PC-3 (cell line): ENCODE results near the gene DUSP6. TPM values are rescaled to one million over a fixed set of nuclear protein-coding genes. Genes with fewer than 3 reads are reported as not detected.

Experiments
- ATAC-seq: fragments of 200-7000 bp; cut with Tn5 transposase; 2 replicates; pipeline ENCODE4 v1.9.1; 2020; ENCODE audit warnings: mild to moderate bottlenecking, moderate library complexity
- BruUV-seq: library from RNA; stranded (reverse); fragments of 400-500 nt; replicated peaks from 2 replicates; lab custom pipeline; 2021; lab: Mats Ljungman, UMichigan
- CTCF ChIA-PET: fragments of 300-600 bp; sonication (Branson Sonifier 250); formaldehyde crosslinking; loops from one replicate; lab custom pipeline; 2022; ENCODE audit warnings: antibody characterized with exemption; lab: Charles Lee
- POLR2A ChIA-PET: fragments of 300-600 bp; sonication (Branson Sonifier 250); formaldehyde crosslinking; loops from one replicate; lab custom pipeline; 2022; ENCODE audit warnings: antibody characterized with exemption; ENCODE audit not compliant: unreplicated experiment; lab: Charles Lee
- DNase-seq: peaks from one replicate; pipeline ENCODE4 v3.0.0-alpha.2; 2015
- H2AFZ ChIP-seq: fragments of 300-600 bp; sonication (generic); 2 replicates; pipeline ENCODE4 v1.6.0; 2016; ENCODE audit warnings: antibody characterized with exemption, low read length
- H3F3A ChIP-seq: fragments of 300-600 bp; sonication (generic); one replicate; pipeline ENCODE4 v1.6.0; 2017; ENCODE audit warnings: antibody characterized with exemption, low read length, control low read depth, mild to moderate bottlenecking; ENCODE audit not compliant: unreplicated experiment
- H3K27ac ChIP-seq: fragments of 300-600 bp; sonication (generic); 2 replicates; pipeline ENCODE4 v1.5.1; 2016; ENCODE audit warnings: mild to moderate bottlenecking, low read length
- H3K27me3 ChIP-seq: fragments of 300-600 bp; sonication (generic); 2 replicates; pipeline ENCODE4 v1.6.1; 2016; ENCODE audit warnings: low read length, mixed read lengths
- H3K36me3 ChIP-seq: fragments of 300-600 bp; sonication (generic); 2 replicates; pipeline ENCODE4 v1.6.1; 2016; ENCODE audit warnings: low read depth, mixed run types, low read length, mixed read lengths
- H3K4me1 ChIP-seq: fragments of 300-600 bp; sonication (generic); 2 replicates; pipeline ENCODE4 v1.5.1; 2016; ENCODE audit warnings: low read length; ENCODE audit not compliant: insufficient read depth
- H3K4me2 ChIP-seq: fragments of 300-600 bp; sonication (generic); 2 replicates; pipeline ENCODE4 v1.6.0; 2016; ENCODE audit warnings: low read length
- H3K4me3 ChIP-seq: fragments of 300-600 bp; sonication (generic); 2 replicates; pipeline ENCODE4 v1.5.1; 2016; ENCODE audit warnings: mild to moderate bottlenecking, low read length, mixed read lengths
- H3K79me2 ChIP-seq: fragments of 300-600 bp; sonication (generic); 2 replicates; pipeline ENCODE4 v1.6.1; 2017; ENCODE audit warnings: low read length, mixed read lengths
- H3K9ac ChIP-seq: fragments of 300-600 bp; sonication (generic); 2 replicates; pipeline ENCODE4 v1.6.0; 2016; ENCODE audit warnings: mild to moderate bottlenecking, low read length
- H3K9me2 ChIP-seq: fragments of 300-600 bp; sonication (generic); replicated peaks from 2 replicates; pipeline ENCODE4 v1.6.1; 2016; ENCODE audit warnings: mixed run types, low read length, mixed read lengths
- H3K9me3 ChIP-seq: fragments of 300-600 bp; sonication (generic); 2 replicates; pipeline ENCODE4 v1.6.1; 2016; ENCODE audit warnings: low read length, mixed read lengths
- H4K20me1 ChIP-seq: fragments of 300-600 bp; sonication (generic); 2 replicates; pipeline ENCODE4 v1.6.1; 2016; ENCODE audit warnings: low read length, mixed read lengths
- EZH2 ChIP-seq: fragments of 300-600 bp; sonication (generic); IDR thresholded peaks from one replicate; pipeline ENCODE4 v1.6.1; 2017; ENCODE audit warnings: antibody characterized with exemption, mild to moderate bottlenecking, low read length; ENCODE audit not compliant: unreplicated experiment
- EZH2phosphoT487 ChIP-seq: fragments of 300-600 bp; sonication (generic); IDR thresholded peaks from 2 replicates; pipeline ENCODE4 v1.6.1; 2018; ENCODE audit warnings: mild to moderate bottlenecking, antibody characterized with exemption, low read length, borderline replicate concordance
- intact Hi-C: fragments of 100-400 bp; cut with micrococcal nuclease; formaldehyde crosslinking; loops from 2 replicates; pipeline ENCODE4 v1.9.0; 2023
- total RNA-seq: library from RNA; depleted of rRNA; stranded (reverse); fragments of >200 nt; gene quantifications from 2 replicates; pipeline ENCODE4 v1.2.3, GENCODE V29; 2014
- TF ChIP-seq, protein P1 (sequence below): fragments of 300-600 bp; sonication (generic); conservative IDR thresholded peaks from 2 replicates; pipeline ENCODE4 v1.5.1; 2017; ENCODE audit warnings: antibody characterized with exemption, low read depth, mild to moderate bottlenecking, low read length

The DUSP6 gene
- total RNA-seq, 1 experiment from 2014 or later, result 244 TPM

GRCh38 chr12:89366676-89367364, 14.5 kb upstream of the DUSP6 start:
- ATAC-seq, result no peak
- POLR2A ChIA-PET, result no interaction called here
- H3K36me3 ChIP-seq, result no peaks in the 10 kb centered on the region
- DNase-seq, result no peak
- no peak overlapping the region for H3K4me3 ChIP-seq
- no peaks in the 10 kb centered on the region for H3K9me3 ChIP-seq
- H3K27me3 ChIP-seq, result no peaks in the 10 kb centered on the region
- TF ChIP-seq, protein P1, sequence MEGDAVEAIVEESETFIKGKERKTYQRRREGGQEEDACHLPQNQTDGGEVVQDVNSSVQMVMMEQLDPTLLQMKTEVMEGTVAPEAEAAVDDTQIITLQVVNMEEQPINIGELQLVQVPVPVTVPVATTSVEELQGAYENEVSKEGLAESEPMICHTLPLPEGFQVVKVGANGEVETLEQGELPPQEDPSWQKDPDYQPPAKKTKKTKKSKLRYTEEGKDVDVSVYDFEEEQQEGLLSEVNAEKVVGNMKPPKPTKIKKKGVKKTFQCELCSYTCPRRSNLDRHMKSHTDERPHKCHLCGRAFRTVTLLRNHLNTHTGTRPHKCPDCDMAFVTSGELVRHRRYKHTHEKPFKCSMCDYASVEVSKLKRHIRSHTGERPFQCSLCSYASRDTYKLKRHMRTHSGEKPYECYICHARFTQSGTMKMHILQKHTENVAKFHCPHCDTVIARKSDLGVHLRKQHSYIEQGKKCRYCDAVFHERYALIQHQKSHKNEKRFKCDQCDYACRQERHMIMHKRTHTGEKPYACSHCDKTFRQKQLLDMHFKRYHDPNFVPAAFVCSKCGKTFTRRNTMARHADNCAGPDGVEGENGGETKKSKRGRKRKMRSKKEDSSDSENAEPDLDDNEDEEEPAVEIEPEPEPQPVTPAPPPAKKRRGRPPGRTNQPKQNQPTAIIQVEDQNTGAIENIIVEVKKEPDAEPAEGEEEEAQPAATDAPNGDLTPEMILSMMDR, result no peak
- no peak for TF ChIP-seq EZH2phosphoT487
- TF ChIP-seq EZH2, result no peak
- BruUV-seq, result no TSS peak
- H3F3A ChIP-seq, result peaks cover 7% of the 10 kb centered on the region
- H3K4me2 ChIP-seq, result no peak overlapping the region
- H3K9me2 ChIP-seq, result no peaks in the 10 kb centered on the region
- H3K9ac ChIP-seq, result no peak overlapping the region
- H2AFZ ChIP-seq, result no peak overlapping the region
- intact Hi-C loops, result no loop called here
- peaks cover 34% of the 10 kb centered on the region for H3K4me1 ChIP-seq
- no peaks in the 10 kb centered on the region for H4K20me1 ChIP-seq
- no peak overlapping the region for H3K27ac ChIP-seq
- CTCF ChIA-PET, result no interaction called here
- no peaks in the 10 kb centered on the region for H3K79me2 ChIP-seq

GRCh38 chr12:89364631-89365030, 12.3 kb upstream of the DUSP6 start:
- H3F3A ChIP-seq, result no peaks in the 10 kb centered on the region
- no peak for TF ChIP-seq EZH2
- TF ChIP-seq, protein P1, result no peak
- TF ChIP-seq EZH2phosphoT487, result no peak

DNA sequence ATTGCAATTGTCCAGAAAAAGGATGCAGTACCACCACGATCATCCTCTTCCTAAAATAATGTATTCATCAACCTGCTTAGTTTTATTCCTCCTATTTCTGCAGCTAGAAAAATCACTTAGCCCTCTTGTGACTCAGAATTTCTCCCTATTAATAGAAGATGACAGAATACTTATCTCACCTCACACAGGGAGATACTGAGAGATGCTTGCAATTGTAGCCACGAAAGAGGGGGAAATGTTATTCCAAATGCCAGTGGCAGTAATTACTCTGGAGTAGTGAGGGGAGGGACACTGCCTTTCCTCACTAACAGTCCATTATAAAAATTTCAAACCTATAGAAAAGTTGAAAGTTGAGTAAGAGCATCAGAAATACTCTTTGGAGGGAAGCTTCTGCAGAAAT, 11.8 kb upstream of the DUSP6 start:
- Histone ChIP-seq H3K4me2 (no peak overlapping the region), H3K4me3 (no peak overlapping the region), H4K20me1 (no peaks in the 10 kb centered on the region), H3K27ac (no peak overlapping the region), H2AFZ (no peak overlapping the region), H3K9me2 (no peaks in the 10 kb centered on the region), H3K9me3 (no peaks in the 10 kb centered on the region), H3K4me1 (peaks cover 6% of the 10 kb centered on the region), H3F3A (no peaks in the 10 kb centered on the region), H3K9ac (no peak overlapping the region), H3K79me2 (no peaks in the 10 kb centered on the region), H3K27me3 (no peaks in the 10 kb centered on the region), H3K36me3 (no peaks in the 10 kb centered on the region)
- DNase-seq (no peak), ATAC-seq (no peak)
- no TSS peak for BruUV-seq
- POLR2A ChIA-PET, result no interaction called here
- CTCF ChIA-PET, result no interaction called here
- intact Hi-C loops, result no loop called here
- TF ChIP-seq EZH2phosphoT487 (no peak), EZH2 (no peak)
- TF ChIP-seq, protein P1, result no peak

More at GRCh38 chr12:89364631-89365030, 12.3 kb upstream of the DUSP6 start:
- H3K79me2 ChIP-seq, result no peaks in the 10 kb centered on the region
- no peak overlapping the region for H3K4me2 ChIP-seq
- no TSS peak for BruUV-seq
- no peak overlapping the region for H3K27ac ChIP-seq
- peaks cover 12% of the 10 kb centered on the region for H3K4me1 ChIP-seq
- ATAC-seq, result no peak
- no peaks in the 10 kb centered on the region for H4K20me1 ChIP-seq
- no peaks in the 10 kb centered on the region for H3K27me3 ChIP-seq
- ChIA-PET CTCF (no interaction called here), POLR2A (no interaction called here)
- no peaks in the 10 kb centered on the region for H3K9me3 ChIP-seq
- no peak overlapping the region for H3K9ac ChIP-seq
- no peaks in the 10 kb centered on the region for H3K9me2 ChIP-seq
- H3K4me3 ChIP-seq, result no peak overlapping the region
- no peak overlapping the region for H2AFZ ChIP-seq
- intact Hi-C loops, result no loop called here
- DNase-seq, result no peak
- H3K36me3 ChIP-seq, result no peaks in the 10 kb centered on the region
